ENCODE data around the gene HOXC10. TPM values are rescaled to one million over a fixed set of nuclear protein-coding genes. Genes with fewer than 3 reads are reported as not detected.
A peak's percentile ranks its signal among the peaks of the same experiment; 100 is the strongest.

The HOXC10 gene
- total and polyA plus RNA-seq, 2 experiments from 2014 or later, result 0.23 to 1.7 TPM

DNA sequence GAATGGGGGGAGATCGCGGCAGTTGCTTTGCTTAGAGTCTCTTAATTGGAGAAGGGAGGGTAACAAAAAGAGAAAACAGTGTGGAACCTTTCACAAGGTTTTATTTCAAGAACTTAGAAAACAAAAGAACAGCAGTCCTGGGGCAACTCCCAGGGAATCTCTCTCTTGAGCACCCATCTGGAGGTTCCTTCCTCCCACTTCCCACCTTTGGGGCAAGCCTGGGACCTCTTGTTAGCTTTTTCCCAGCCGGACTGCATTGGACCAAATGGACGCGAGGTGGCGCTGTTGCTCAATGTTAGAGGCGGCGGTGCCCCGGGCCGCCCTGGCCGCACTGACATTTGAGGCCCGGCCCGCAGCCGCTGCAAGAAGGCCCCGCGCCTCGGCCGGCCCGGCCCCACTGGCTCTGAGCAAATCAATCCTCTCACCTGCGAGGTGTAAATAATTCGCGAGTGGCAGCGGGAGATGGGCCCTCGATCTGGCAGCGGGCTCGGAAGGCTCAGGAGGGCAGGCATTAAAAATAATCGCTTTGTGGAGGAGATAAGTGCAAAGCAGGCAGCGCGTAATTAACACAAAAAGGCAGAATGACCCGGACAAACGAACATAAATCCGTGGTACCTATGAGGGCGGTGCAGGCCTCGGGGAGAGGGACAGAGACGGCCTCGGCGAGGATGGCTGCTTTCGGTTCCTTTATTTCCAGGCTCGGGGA is 21.1 kb downstream of the HOXC10 start:
- H3K4me2 ChIP-seq, result peak overlapping the region; percentile 89
- peak overlapping the region; percentile 31 for H3K4me3 ChIP-seq
- no peaks in the 10 kb centered on the region for H4K20me1 ChIP-seq (ENCODE audit: insufficient read depth, poor library complexity, severe bottlenecking)
- peak overlapping the region; percentile 62 for H2AFZ ChIP-seq
- 10% methylated on average over 39 of the region's 39 CpGs for WGBS (ENCODE audit: low lambda C conversion rate, missing lambda C conversion rate)
- peaks cover 15% of the 10 kb centered on the region for H3K4me1 ChIP-seq (ENCODE audit: insufficient read depth)
- H3K79me2 ChIP-seq, result peaks cover 4% of the 10 kb centered on the region
- peaks cover 93% of the 10 kb centered on the region for H3K27me3 ChIP-seq
- H3K9me3 ChIP-seq (ENCODE audit: low read depth), result no peaks in the 10 kb centered on the region
- no peaks in the 10 kb centered on the region for H3K36me3 ChIP-seq (replicated peaks; ENCODE audit: insufficient read depth, low read depth)
- H3K27ac ChIP-seq, result peak overlapping the region; percentile 61
- DNase-seq (ENCODE audit: low spot score), result peak; percentile 93
- TF ChIP-seq EZH2phosphoT487 (IDR thresholded peaks at IDR 0.05; ENCODE audit: low read depth, severe bottlenecking, unreplicated experiment) (no peak), EZH2 (IDR thresholded peaks at IDR 0.05; ENCODE audit: borderline replicate concordance) (peak; percentile 66)
- TF ChIP-seq, protein P1, sequence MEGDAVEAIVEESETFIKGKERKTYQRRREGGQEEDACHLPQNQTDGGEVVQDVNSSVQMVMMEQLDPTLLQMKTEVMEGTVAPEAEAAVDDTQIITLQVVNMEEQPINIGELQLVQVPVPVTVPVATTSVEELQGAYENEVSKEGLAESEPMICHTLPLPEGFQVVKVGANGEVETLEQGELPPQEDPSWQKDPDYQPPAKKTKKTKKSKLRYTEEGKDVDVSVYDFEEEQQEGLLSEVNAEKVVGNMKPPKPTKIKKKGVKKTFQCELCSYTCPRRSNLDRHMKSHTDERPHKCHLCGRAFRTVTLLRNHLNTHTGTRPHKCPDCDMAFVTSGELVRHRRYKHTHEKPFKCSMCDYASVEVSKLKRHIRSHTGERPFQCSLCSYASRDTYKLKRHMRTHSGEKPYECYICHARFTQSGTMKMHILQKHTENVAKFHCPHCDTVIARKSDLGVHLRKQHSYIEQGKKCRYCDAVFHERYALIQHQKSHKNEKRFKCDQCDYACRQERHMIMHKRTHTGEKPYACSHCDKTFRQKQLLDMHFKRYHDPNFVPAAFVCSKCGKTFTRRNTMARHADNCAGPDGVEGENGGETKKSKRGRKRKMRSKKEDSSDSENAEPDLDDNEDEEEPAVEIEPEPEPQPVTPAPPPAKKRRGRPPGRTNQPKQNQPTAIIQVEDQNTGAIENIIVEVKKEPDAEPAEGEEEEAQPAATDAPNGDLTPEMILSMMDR (IDR thresholded peaks at IDR 0.05; ENCODE audit: poor library complexity), result peak; percentile 98
- H3K9me2 ChIP-seq (replicated peaks; ENCODE audit: insufficient read depth), result no peaks in the 10 kb centered on the region

DNA sequence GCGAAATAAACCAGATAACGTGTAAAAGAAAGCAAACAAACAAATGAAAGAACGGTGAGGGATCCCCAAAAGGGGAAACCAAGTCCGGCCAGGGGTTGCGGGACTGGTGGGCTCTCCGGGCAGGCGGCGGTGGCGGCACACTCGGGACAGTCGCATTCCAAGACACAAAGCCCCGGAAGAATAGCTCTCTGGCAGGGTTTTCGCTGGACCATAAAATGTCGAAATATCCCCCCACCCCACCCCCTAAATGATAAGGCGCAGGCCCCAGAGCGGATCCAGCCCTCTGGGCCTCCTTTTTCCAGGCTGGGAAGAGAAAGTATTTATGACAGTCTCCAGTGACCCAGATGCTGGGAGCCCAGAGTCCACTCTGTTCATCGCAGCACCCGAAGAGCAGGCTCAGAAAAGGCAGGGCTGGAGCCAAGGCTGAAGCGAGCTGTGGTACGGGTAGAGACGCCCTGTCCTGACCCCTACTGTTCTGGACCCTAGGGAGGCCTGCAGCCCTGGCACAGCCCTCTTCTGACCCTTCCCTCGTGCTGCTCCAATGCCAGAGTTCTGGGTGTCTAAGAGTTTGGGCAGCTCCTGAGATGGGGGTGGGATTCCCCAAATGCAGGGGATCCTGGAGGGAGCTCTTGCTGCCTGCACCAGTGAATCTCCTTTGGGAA is 21.7 kb downstream of the HOXC10 start:
- TF ChIP-seq EZH2phosphoT487 (IDR thresholded peaks at IDR 0.05; ENCODE audit: low read depth, severe bottlenecking, unreplicated experiment) (no peak), EZH2 (IDR thresholded peaks at IDR 0.05; ENCODE audit: borderline replicate concordance) (no peak)
- TF ChIP-seq, protein P1 (IDR thresholded peaks at IDR 0.05; ENCODE audit: poor library complexity), result no peak
- Histone ChIP-seq H2AFZ (peak overlapping the region; percentile 62), H3K9me2 (replicated peaks; ENCODE audit: insufficient read depth) (no peaks in the 10 kb centered on the region), H3K27ac (peak overlapping the region; percentile 61), H3K79me2 (peaks cover 4% of the 10 kb centered on the region), H3K27me3 (peaks cover 93% of the 10 kb centered on the region), H3K4me1 (ENCODE audit: insufficient read depth) (peaks cover 15% of the 10 kb centered on the region), H3K4me3 (peak overlapping the region; percentile 31), H4K20me1 (ENCODE audit: insufficient read depth, poor library complexity, severe bottlenecking) (no peaks in the 10 kb centered on the region), H3K36me3 (replicated peaks; ENCODE audit: insufficient read depth, low read depth) (no peaks in the 10 kb centered on the region), H3K9me3 (ENCODE audit: low read depth) (no peaks in the 10 kb centered on the region), H3K4me2 (peak overlapping the region; percentile 89)
- peak; percentile 66 for DNase-seq (ENCODE audit: low spot score)
- 24% methylated on average over 22 of the region's 22 CpGs for WGBS (ENCODE audit: low lambda C conversion rate, missing lambda C conversion rate)

DNA sequence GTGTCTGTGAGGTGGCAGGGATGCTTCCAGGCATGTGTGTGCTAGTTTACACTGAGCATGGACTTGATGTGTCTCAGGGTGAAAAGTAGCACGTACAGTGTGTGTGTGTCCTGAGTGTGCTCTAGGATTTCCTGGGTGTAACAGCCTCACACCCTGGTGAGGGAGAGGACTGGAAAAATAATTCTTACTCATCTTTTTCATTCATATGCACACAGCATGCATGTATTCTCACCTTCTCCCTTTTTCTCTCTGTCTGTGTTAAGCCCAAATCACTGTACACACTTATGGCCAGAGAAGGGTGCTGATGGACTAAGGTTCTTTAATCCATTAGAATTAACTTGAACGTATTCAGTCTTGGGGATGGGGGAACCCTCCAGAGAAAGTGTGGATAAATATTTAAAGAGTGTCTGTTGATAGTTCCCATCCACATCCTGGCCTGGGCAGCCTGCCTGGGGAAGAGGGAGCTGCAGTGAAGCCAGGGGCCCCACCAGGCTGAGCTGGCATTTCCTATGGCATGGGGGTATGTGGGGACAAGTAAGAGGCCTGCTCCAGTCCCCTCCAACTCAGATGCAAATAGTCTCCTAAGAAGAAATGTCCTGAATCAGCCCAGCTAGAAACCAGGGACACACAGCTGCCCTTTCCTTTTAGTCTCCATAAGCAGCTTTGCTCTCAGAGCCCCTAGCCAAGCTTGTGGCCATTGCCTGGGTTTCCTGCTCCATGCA is 22.8 kb downstream of the HOXC10 start:
- 46% methylated on average over 2 of the region's 2 CpGs for WGBS (ENCODE audit: low lambda C conversion rate, missing lambda C conversion rate)
- Histone ChIP-seq H3K4me3 (no peak overlapping the region), H3K4me2 (peak overlapping the region; percentile 95), H3K36me3 (replicated peaks; ENCODE audit: insufficient read depth, low read depth) (no peaks in the 10 kb centered on the region), H3K79me2 (peaks cover 4% of the 10 kb centered on the region), H3K9me2 (replicated peaks; ENCODE audit: insufficient read depth) (no peaks in the 10 kb centered on the region), H3K27me3 (peaks cover 88% of the 10 kb centered on the region), H3K27ac (no peak overlapping the region), H2AFZ (no peak overlapping the region), H4K20me1 (ENCODE audit: insufficient read depth, poor library complexity, severe bottlenecking) (no peaks in the 10 kb centered on the region), H3K4me1 (ENCODE audit: insufficient read depth) (peaks cover 15% of the 10 kb centered on the region), H3K9me3 (ENCODE audit: low read depth) (no peaks in the 10 kb centered on the region)
- no peak for DNase-seq (ENCODE audit: low spot score)
- TF ChIP-seq EZH2 (IDR thresholded peaks at IDR 0.05; ENCODE audit: borderline replicate concordance), result no peak
- TF ChIP-seq, protein P1 (IDR thresholded peaks at IDR 0.05; ENCODE audit: poor library complexity), result no peak
- TF ChIP-seq EZH2phosphoT487 (IDR thresholded peaks at IDR 0.05; ENCODE audit: low read depth, severe bottlenecking, unreplicated experiment), result no peak

All from hepatocyte (in vitro differentiated cells).